GM18873 (cell line): Measurements from ENCODE around the gene DCST1.

Experiments used
- ATAC-seq: cut with Tn5 transposase; IDR thresholded peaks from one replicate; pipeline ENCODE4 v1.9.1; 2021; ENCODE audit warnings: mild to moderate bottlenecking, moderate library complexity, moderate number of reproducible peaks; ENCODE audit not compliant: unreplicated experiment, low FRiP score

Gene DCST1

DNA sequence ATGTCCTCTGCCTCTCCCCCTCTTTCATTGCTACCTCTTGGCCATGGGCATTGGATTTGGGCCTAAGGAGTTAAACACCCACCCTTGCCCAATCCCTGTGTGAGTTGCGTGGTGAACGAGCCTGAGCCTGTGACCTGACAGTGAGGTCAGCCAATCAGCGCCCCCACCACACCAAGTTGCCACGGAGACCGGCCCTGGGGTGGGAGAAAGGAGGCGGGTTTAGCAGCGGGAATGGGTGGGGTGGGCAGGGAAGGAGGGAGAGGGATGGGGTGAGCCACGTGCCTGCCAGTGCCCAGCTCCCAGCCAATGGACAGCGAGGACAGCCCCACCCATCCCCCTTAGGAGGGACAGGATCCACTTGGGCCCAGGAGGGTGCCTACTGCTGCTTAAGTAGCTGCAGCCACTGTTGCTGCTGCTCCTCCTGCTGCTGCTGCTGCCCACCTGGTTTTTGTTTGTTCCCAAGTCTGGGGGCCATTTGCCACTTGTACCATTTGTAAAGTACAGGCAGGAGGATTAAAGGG is 21.5 kb upstream of the DCST1 start:
- no peak for ATAC-seq

DNA sequence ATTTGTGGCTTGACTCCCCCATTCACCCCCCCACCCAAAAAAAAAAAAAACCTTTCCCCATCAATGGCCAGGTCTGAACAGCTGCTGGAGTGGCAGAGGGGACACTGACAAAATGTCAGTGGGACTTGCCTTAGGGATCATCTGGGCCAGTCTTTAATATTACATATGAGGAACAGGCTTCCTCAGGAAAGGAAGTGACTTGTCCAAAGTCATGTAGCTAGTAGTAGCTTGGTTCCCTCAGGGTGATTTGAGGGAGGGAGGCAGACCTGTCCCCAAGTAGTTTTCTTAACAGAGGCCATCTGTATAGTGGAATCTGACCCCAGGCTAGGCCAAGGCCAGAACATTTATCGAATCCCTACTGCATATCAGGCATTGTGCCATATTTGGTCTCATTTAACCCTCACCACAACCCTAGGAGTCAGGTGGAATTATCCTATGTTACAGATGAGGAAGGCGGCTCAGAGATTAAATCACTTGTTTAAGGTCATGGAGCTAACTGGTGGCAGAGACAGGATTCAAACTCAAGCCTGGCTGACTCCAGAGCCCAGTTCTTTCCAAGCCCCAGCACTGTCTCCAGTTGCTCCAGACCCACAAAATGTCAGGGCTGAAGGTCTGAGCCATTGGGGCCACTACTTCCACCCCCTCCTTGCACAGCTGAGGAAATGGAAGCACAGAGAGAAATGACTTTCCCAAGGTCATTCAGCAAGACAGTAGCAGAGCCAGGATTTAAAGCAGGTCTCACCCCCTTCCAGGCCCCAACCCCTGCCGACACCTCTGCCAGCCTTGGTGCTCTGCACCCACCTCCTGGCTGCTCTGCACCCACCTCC is 20.6 kb upstream of the DCST1 start:
- no peak for ATAC-seq

DNA sequence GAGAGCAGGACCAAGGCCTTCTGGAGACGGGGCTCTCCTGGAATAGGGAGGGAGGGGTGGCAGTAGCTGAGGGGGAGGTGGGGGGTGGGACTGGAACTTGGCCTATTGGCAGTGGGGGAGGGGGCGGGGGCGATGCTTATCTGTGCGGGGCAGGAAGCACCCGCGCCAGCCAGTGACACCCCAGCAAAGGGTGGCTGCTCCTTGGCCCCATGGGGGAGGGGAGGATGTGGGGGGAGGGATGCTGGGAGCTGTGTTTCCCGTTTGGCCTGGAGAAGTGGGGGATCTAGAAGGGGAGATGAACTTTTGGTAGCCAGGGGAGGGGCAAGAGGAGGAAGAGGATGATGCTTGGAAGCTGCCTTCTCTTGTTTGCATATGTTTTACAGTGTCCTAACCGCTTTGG is 20.0 kb upstream of the DCST1 start:
- ATAC-seq: no peak

GRCh38 chr1:155014709-155015508 is 18.7 kb upstream of the DCST1 start:
- no peak for ATAC-seq

- no peak for ATAC-seq
Measured at GRCh38 chr1:155015527-155016230, 17.9 kb upstream of the DCST1 start.

- no peak for ATAC-seq
Measured at GRCh38 chr1:155016231-155016831, 17.3 kb upstream of the DCST1 start.

DNA sequence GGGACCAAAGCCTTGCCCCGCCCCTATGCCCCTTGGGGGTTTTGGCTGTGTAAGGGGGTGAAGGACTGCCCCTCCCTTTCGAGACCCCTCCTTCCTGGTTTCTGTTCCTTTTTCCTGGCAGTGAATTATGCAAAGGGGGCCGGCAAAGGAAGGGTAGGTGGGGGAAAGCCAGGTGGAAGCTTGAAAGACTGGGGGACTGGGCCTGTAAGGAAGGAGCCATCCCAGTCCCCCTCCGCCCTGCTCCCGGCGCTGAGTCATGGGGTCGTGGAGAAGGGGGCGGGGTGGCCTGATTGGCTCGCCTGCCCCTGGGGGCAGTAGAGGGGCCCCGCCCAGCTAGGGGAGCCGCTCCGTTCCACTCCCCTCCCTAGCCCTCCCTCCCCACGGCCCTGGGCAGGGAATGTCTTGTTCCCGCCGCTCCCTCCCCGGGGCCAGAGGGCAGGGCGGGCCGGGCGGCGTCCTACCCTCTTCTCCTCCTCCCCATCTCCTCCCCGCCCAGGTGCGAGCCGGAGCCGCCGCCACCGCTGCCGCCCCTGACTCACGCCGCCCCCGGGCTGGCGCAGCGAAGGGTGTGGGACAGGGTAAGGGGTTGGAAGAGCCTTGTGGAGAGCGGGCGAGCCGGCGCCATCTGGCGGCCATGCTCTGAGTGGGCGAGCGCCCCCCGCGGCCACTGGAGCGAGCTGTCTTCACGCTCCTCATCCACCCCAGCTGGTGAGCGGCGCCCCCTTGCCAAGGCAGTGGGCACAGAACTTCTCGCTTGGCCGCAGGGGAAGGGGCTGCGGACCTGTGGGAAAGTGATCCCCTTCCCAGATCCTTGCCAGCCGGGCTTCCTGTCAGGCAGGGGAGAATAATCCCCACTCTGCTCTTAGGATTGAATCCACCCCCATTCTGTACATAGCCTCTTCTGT is 16.3 kb upstream of the DCST1 start:
- ATAC-seq: peak; percentile 54

- ATAC-seq: no peak
Measured at GRCh38 chr1:155017946-155018316, 15.7 kb upstream of the DCST1 start.

- no peak for ATAC-seq
Measured at GRCh38 chr1:155018617-155019348, 14.8 kb upstream of the DCST1 start.

GRCh38 chr1:155019377-155020245 is 14.0 kb upstream of the DCST1 start:
- ATAC-seq: no peak

- ATAC-seq: no peak
Measured at GRCh38 chr1:155022136-155022926, 11.3 kb upstream of the DCST1 start.

- no peak for ATAC-seq
Measured at GRCh38 chr1:155022927-155023236, 10.7 kb upstream of the DCST1 start.

DNA sequence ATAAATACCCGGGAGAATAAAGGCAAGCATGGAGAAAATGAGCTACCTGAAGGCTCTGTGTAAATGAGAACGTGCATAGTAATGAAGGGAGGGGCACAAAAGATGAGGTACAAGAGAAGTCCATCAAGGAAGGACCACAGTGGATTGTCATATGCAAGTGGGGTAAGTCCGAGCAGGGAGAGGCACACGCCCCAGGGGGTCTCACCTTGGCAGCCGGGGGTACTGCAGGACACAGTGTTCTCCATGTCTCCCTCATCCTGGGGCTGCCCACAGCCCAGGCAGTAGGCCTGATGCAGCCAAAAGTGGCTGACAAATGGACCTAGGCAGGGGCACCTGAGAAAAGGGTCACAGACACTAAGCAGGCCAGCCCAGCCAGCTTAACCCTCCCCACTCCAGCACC is 10.0 kb upstream of the DCST1 start:
- ATAC-seq: no peak

DNA sequence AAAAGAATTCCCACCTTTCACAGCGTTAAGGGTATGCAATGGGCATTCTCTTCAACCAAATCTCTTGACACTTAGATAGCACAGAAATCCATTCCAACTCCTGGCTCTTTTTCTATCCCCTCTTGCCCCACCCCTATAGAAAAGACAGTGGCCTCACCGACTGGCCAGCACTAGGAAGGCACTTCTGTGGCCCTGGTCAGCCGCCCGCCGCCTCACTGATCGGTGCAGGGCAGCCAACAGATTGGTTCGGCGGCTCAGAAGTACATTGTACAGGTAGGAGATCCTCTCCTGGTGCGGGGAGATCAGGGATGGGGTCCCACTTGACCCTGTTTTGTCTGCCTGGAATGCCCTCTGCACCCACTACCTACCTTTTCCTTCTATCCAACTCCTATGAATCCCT is 9.3 kb upstream of the DCST1 start:
- no peak for ATAC-seq

DNA sequence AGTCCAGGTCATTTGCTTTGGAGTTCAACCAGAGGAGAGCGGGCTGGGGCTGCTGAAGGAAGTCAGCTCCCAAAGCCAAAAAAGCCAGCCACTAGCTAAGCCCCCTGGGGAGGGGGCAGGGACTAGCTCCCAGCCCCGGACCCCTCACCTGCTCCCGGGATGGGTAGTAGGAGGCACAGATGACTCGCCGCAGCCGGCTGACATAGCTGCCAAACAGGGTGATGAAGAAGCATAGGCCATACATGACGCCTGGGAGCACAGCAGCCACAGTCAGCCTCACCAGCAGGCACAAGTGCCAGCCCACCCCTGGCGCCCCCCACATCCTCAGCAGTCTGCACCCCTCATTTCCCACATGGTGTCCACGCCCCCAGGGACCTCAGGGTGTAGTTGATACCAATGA is 7.5 kb upstream of the DCST1 start:
- no peak for ATAC-seq

GRCh38 chr1:155026588-155026987 is 7.0 kb upstream of the DCST1 start:
- no peak for ATAC-seq

- no peak for ATAC-seq
Measured at GRCh38 chr1:155029513-155030242, 3.9 kb upstream of the DCST1 start.
